ENCODE data around the gene SYT17.

DNA sequence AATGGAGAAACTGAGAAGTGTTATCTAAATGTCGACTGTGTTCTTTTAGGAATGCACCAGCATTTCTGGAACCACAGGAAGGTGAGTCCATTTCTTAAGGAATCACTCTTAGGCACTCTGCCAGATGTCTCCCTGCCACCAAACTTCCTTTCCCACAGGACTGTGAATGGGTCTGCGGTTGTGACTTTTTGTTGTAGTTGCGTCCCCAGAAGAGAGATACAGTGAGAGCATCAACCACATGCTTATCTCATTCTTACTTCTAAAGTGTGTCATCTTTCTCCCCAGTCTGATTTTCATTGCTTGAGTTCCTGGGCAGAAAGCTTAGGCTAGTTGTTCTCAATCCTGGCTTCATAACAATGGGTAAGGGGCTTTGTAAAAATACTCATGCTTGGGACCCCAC is 40.8 kb upstream of the SYT17 start:
- no peak for TF ChIP-seq POLR2A (IDR thresholded peaks at IDR 0.05)
- no peak for TF ChIP-seq CTCF (IDR thresholded peaks at IDR 0.05)
